IgD-negative memory B cell (primary cell): ENCODE measurements around the gene CCDC148. TPM values are rescaled to one million over a fixed set of nuclear protein-coding genes. Genes with fewer than 3 reads are reported as not detected.

Experiments used
- H3K27ac Mint-ChIP-seq, 3 donors: one replicate each; pipeline ENCODE4 v1.8.0; 2020 to 2022; ENCODE audit warnings: mild to moderate bottlenecking in 3 of 3, mixed read lengths in 3 of 3, moderate library complexity in 1 of 3
- H3K27me3 Mint-ChIP-seq: one replicate; pipeline ENCODE4 v1.8.0; 2021; ENCODE audit warnings: mixed read lengths
- H3K36me3 Mint-ChIP-seq: one replicate; pipeline ENCODE4 v1.8.0; 2020; ENCODE audit warnings: mild to moderate bottlenecking, mixed read lengths
- H3K4me1 Mint-ChIP-seq, 3 donors: one replicate each; pipeline ENCODE4 v1.8.0; 2020 to 2022; ENCODE audit warnings: mixed read lengths in 3 of 3, mild to moderate bottlenecking in 1 of 3
- H3K4me3 Mint-ChIP-seq, 4 donors: one replicate each; pipeline ENCODE4 v1.8.0; 2020 to 2022; ENCODE audit warnings: mild to moderate bottlenecking in 4 of 4, mixed read lengths in 4 of 4, moderate library complexity in 3 of 4
- H3K9me3 Mint-ChIP-seq, 3 donors: one replicate each; pipeline ENCODE4 v1.8.0; 2020 to 2021; ENCODE audit warnings: mixed read lengths in 3 of 3, mild to moderate bottlenecking in 1 of 3
- polyA plus RNA-seq: library from polyadenylated mRNA; unstranded; fragments of 300-500 nt; fragmentation: Illumina TruSeq; gene quantifications from one replicate; pipeline ENCODE4 v1.2.3, GENCODE V29; 2021

The CCDC148 gene
- polyA plus RNA-seq, 1 donor from 2014 or later: not detected

DNA sequence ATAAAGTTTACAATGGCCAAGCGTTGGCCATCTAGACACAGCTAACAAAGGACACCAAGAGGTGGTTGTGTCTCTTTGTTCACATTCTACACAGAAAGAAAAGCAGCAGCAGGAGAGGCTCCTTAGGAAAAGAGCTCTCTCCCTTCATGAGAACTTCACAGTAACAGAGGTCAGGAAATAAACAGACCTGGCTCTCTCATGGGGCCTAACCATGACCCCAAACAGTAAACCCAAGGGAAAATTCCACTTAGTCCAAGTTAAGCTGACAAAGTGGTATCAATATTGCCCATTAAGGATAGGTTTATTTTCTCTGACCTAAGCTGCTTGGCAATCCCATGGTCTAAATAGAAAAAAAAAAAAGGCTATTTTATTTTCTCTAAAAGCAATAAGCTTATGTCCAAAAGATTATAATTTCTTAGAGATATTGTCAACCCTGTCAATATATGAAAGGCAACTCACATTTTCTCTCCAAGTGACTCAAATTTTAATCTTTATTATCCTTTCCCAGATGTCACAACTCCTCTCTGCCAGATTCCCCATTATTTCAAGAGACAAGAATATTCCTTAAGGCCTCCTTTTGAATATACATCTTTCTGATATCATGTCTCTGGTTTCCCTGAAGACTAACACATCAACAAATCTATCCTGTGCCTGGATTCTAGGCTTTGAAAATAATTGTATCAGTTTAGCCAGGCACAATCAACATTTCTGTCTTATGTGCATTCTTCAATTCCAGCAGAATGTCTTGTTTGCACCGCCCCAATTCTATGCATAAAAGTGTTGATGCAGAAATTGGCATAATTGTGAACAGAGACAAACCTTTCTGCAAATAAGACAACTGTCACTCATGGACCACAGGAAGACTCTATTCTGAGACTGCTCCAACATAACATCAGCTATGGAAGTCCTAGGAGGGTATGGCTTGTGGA, 263.8 kb downstream of the CCDC148 start:
- H3K27ac Mint-ChIP-seq: no peak overlapping the region
- peaks cover 19 to 23% (median 19%) of the 10 kb centered on the region in 3 donors for H3K4me1 Mint-ChIP-seq
- no peak overlapping the region for H3K4me3 Mint-ChIP-seq
- no peaks in the 10 kb centered on the region for H3K36me3 Mint-ChIP-seq
- no peaks in the 10 kb centered on the region for H3K27me3 Mint-ChIP-seq
- H3K9me3 Mint-ChIP-seq: no peaks in the 10 kb centered on the region

DNA sequence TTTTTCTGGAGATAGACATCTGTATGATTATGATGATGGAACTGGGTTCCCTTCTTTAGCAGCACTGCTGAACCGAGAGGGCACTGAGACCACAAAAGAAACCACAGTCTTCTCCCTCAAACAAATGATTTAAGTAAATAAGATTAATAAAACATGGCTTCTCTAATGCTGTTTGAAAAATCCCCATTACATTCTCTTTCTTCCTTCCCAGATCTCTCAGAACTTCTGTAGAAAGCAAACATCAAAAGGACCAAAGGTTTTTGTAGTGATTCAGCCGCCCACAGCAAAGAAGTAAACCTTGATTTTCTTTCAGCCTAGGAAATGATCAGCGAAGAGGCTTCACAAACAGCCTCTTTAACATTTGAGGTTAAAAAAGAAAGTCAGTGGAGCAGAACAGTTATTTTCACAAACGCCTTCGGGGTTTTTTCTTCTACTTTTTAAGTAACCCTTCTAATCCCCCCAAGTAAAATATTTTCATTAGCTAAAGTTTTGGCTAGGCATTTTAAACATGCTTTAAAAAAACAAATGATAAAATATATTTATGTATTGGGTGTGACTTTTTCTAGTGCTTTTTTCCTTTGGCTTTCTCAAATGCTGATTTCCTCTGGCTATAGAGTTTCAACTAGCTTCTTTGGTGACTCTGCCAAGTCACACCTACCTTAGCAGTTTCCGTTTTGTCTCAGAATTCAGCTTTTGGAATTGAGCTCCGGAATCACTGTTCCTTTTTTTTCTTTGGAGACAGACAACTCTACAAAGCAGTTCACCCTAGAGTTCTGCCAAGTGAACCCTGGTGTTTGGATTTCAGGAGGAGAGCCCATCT, 265.3 kb downstream of the CCDC148 start:
- Mint-ChIP-seq H3K27me3 (no peaks in the 10 kb centered on the region), H3K27ac (peak overlapping the region; percentile 29 to 92 (median 90)), H3K9me3 (no peaks in the 10 kb centered on the region)

DNA sequence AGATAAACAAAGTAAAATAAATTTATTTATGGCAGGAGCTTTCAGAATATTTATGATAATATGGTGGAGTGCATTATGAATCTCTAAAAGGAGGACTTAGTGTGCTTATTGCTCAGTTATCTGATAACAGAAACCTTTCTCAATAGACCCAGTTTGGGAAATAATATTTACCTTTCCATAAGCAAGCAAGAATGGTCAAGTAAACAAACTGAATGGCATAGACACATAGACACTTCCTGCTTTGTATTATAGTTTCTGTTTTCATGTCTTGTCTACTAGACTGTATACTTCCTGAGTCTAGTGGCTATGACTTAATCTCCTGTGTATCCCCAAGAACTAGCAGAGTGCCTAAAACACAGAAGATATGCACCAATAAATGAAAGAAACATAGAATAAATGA, 267.0 kb downstream of the CCDC148 start:
- H3K9me3 Mint-ChIP-seq: no peaks in the 10 kb centered on the region
- H3K36me3 Mint-ChIP-seq: no peaks in the 10 kb centered on the region
- H3K27me3 Mint-ChIP-seq: no peaks in the 10 kb centered on the region
- peak overlapping the region; percentile 7 to 26 (median 20) for H3K27ac Mint-ChIP-seq
- H3K4me1 Mint-ChIP-seq: peaks cover 19 to 23% (median 19%) of the 10 kb centered on the region in 3 donors
- peak overlapping the region in 1 of 4 donors; percentile 46 for H3K4me3 Mint-ChIP-seq

More for the DNA sequence above, 265.3 kb downstream of the CCDC148 start:
- Mint-ChIP-seq H3K36me3 (no peaks in the 10 kb centered on the region), H3K4me1 (peaks cover 19 to 23% (median 19%) of the 10 kb centered on the region in 3 donors), H3K4me3 (peak overlapping the region; percentile 66 to 90 (median 82))

DNA sequence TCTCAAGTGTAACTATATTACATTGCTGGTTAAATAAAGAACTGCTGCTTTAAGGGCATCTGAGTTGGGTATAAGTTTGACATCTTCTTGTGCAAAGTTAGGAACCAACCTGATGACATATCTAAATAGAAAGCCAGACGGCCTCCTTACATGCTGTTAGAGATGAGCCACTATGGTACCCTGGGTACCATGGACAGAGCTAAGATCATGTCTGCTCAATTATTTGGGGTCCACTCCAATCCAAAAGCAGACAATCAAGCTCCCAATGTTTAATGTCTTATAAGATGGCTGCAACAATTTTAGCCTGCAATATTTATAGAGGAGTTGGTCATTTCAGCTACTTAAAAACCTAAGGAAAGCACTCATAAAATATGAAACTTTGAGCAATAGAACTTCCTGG, 268.6 kb downstream of the CCDC148 start:
- no peak overlapping the region for H3K27ac Mint-ChIP-seq
- H3K4me1 Mint-ChIP-seq: peaks cover 19 to 23% (median 19%) of the 10 kb centered on the region in 3 donors
- peaks cover 3% of the 10 kb centered on the region for H3K27me3 Mint-ChIP-seq
- H3K9me3 Mint-ChIP-seq: no peaks in the 10 kb centered on the region
- H3K4me3 Mint-ChIP-seq: no peak overlapping the region
- H3K36me3 Mint-ChIP-seq: no peaks in the 10 kb centered on the region

DNA sequence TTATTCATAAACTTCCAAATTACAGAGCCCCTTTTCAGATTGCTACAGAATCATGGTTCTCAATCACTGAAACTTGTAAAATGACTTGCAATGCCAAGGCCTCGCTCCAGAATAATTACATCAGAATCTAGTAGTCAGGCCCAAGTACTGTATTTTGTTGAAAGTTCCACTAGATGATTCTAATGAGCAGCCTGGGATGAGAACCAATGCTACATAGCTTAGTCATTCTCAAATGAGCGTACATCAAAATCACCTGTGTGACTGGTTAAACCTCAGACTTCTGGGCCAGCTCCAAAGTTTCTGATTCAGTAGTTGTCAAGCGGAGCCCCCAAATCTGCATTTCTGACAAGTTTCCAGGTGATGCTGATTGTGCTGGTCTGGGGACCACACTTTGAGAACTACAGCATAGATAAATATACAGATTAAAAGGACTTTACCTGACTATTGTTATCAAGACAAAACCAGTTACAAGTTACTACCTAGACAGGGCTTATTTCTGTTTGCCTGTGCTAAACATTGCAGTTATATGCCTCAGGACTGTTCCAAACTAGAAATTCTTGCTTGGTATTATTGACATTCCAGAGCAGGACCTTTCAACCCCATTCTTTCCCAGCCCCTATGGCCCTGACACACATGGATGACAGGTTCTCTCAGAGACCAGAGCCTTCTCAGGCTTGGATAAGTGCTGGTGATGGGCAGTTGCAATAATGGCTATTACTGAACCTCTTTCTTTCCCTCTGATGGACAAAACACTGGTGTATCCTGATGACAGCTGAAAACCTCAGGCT, 271.8 kb downstream of the CCDC148 start:
- peaks cover 5% of the 10 kb centered on the region in 3 donors for H3K4me1 Mint-ChIP-seq
- no peak overlapping the region for H3K27ac Mint-ChIP-seq
- H3K4me3 Mint-ChIP-seq: no peak overlapping the region
- peaks cover 5% of the 10 kb centered on the region for H3K27me3 Mint-ChIP-seq
- H3K36me3 Mint-ChIP-seq: no peaks in the 10 kb centered on the region
- no peaks in the 10 kb centered on the region for H3K9me3 Mint-ChIP-seq

DNA sequence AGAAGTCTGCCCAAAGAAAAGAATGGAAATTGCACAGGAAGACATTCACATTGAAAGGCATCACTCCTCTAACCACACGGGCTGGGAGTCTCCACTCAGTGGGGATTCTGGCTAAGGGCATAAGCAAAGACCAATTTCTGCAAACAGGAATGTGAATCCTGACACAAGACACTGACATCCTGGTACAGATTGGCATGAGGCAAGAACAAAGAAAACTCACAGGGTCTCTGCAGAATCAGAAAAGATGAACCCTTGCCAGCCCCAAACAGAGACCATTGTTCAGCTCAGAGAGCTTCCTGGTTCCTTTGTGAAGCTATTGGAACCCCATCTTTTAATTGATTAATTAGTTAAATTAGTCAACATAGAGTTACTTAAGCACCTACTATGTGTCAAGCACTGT, 272.6 kb downstream of the CCDC148 start:
- no peak overlapping the region for H3K27ac Mint-ChIP-seq
- peaks cover 7% of the 10 kb centered on the region for H3K27me3 Mint-ChIP-seq
- no peaks in the 10 kb centered on the region for H3K9me3 Mint-ChIP-seq
- H3K36me3 Mint-ChIP-seq: no peaks in the 10 kb centered on the region
- peaks cover 0 to 3% (median 0%) of the 10 kb centered on the region in 3 donors for H3K4me1 Mint-ChIP-seq
- no peak overlapping the region for H3K4me3 Mint-ChIP-seq

DNA sequence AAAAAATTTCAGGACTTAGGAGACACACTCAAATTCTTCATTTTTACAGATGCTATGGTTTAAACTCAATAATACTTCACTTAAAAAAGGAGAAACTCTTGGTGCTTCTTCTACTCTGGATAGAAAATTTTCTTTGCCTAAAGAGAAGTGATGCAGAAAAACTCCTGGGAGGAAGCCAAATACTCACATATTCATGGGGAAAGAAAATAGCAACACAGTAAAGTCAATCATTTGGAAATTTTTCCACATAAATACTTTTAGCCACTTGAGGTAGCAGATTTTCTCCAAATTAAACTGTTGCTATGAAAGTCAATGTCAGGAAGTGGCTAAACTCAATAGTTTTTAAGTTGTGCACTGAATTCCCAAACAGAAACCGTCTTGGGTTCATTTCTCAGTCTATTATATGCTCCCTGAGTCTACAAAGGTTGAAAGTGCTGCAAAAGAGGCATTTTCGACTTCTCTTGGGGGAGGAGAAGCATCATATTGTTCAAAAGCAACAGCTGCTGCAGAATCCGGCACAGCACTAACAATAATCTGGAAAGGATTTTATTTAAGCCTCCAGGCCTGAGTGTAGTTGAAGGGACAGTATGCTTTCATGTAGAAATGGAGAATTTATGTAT, 273.8 kb downstream of the CCDC148 start:
- Mint-ChIP-seq H3K36me3 (no peaks in the 10 kb centered on the region), H3K4me3 (no peak overlapping the region), H3K27me3 (peaks cover 9% of the 10 kb centered on the region), H3K27ac (no peak overlapping the region), H3K4me1 (peaks cover 0 to 3% (median 0%) of the 10 kb centered on the region in 3 donors), H3K9me3 (no peaks in the 10 kb centered on the region)

DNA sequence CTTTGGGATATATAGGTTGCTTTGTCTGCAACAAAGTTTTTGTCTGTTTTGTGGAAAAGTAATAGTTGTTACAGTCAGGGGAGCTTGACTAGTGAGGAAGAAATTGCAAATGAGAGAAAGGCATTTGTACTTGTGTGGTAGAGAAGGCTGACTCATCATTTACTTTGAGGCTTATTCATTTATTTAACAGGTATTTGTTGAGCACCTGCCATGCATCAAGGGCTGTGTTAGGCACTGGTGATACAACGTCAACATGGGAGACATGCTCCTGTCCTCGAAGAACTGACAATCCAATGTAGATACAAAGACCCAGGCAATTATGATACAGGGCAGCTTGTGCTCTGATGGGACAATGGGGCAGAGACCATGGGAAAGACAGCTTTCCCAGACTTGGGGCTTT, 275.4 kb downstream of the CCDC148 start:
- no peak overlapping the region for H3K4me3 Mint-ChIP-seq
- no peaks in the 10 kb centered on the region for H3K9me3 Mint-ChIP-seq
- peaks cover 0 to 3% (median 0%) of the 10 kb centered on the region in 3 donors for H3K4me1 Mint-ChIP-seq
- no peak overlapping the region for H3K27ac Mint-ChIP-seq
- H3K36me3 Mint-ChIP-seq: no peaks in the 10 kb centered on the region
- H3K27me3 Mint-ChIP-seq: peaks cover 9% of the 10 kb centered on the region

DNA sequence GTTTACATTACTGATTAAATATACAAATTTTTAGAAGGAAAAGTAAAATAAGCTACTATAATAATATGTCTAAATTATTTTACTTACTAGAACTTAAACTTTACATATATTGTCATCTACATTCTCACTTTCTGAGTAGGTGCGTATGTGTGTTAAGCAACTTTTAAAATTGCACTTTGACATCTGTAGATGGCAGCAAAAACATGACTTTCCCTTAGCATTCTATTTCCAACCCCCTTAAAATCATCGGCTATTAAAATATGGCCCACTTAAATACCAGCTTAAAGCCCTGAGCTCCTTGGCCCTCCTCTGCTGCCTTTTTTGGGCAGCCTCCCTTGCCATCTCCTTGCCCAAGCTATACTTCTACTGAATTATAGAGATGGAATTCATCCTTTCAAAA, 276.9 kb downstream of the CCDC148 start:
- Mint-ChIP-seq H3K4me3 (no peak overlapping the region), H3K9me3 (no peaks in the 10 kb centered on the region), H3K27me3 (peaks cover 9% of the 10 kb centered on the region), H3K36me3 (no peaks in the 10 kb centered on the region), H3K4me1 (peaks cover 0 to 3% (median 0%) of the 10 kb centered on the region in 3 donors), H3K27ac (no peak overlapping the region)

DNA sequence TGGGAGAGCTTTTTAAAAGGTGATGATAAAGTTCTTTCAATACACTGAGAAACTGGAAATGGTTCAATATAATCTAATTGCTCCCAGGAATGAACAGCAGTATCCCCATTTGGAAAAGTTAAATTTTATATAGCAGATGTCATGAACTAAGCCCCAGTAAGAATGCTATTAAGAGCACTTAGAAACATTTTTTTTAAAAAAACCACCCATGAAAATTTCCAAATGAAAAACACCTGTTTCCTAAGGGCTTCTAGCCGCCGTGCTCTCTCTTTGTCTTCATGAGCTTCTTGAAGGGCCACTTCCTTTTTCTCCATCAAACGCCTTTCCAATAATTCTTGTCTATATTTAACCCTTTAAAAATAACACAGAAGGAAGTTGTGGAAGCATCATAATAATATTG, 277.9 kb downstream of the CCDC148 start:
- Mint-ChIP-seq H3K36me3 (no peaks in the 10 kb centered on the region), H3K27ac (no peak overlapping the region), H3K4me1 (peaks cover 0 to 3% (median 0%) of the 10 kb centered on the region in 3 donors), H3K27me3 (peaks cover 10% of the 10 kb centered on the region), H3K9me3 (no peaks in the 10 kb centered on the region), H3K4me3 (no peak overlapping the region)

DNA sequence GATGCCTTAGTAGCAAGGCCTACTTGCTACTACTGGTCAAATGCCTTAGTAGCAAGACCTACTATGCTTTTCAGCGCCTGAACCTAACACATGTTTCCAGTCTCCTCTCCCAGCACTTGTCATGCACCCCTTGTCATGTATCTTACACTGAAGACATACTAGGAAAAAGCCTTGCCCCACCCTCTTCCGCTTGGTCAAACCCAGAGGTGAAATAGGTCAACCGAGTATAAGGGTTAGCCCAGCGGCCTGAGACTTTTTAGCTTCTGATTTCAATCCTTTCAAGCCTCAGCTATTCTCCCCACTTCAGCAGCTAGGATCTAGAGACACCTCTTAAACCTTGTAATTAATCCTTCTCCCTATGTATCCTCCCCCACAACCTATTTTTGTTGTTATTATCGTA, 281.6 kb downstream of the CCDC148 start:
- H3K4me3 Mint-ChIP-seq: no peak overlapping the region
- H3K4me1 Mint-ChIP-seq: peaks cover 0 to 3% (median 0%) of the 10 kb centered on the region in 3 donors
- H3K27me3 Mint-ChIP-seq: peaks cover 5% of the 10 kb centered on the region
- H3K36me3 Mint-ChIP-seq: no peaks in the 10 kb centered on the region
- H3K9me3 Mint-ChIP-seq: no peaks in the 10 kb centered on the region
- H3K27ac Mint-ChIP-seq: no peak overlapping the region

DNA sequence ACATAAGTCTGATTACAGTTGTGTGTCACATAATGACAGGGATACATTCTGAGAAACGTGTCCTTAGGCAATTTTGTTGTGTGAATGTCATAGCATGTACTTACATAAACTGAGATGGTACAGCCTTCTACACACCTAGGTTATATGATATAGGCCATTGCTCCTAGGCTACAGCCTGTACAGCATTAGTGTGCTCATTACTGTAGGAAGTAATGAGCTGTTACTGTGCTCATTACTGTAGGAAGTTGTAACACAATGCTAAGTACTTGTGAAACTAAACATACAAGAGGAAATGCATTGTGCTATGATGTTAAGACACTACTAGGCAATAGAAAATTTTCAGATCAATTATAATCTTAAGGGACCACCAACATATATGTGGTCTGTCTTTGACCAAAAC, 282.1 kb downstream of the CCDC148 start:
- no peaks in the 10 kb centered on the region for H3K9me3 Mint-ChIP-seq
- H3K27me3 Mint-ChIP-seq: peaks cover 6% of the 10 kb centered on the region
- no peaks in the 10 kb centered on the region for H3K4me1 Mint-ChIP-seq
- H3K4me3 Mint-ChIP-seq: no peak overlapping the region
- H3K36me3 Mint-ChIP-seq: no peaks in the 10 kb centered on the region
- H3K27ac Mint-ChIP-seq: no peak overlapping the region

DNA sequence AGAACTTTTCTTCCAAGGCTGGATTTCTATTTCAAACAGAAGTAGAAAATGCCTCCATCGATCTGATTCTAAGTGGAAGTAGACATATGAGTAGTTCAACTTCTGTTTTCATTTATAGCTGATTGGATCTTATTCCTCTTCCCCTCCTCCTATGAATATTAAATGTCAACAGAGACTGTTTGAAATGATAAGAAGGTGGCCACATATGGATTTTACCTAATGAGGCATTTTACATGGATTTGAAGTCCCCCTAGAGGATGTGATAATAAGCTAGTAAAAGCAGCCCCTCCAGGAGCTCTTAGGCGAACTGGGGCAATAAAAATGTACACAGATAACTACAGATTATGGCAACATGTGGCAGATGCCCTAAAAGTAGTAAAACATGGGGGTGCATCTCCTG, 283.8 kb downstream of the CCDC148 start:
- Mint-ChIP-seq H3K4me1 (no peaks in the 10 kb centered on the region), H3K27me3 (peaks cover 4% of the 10 kb centered on the region), H3K4me3 (no peak overlapping the region), H3K9me3 (no peaks in the 10 kb centered on the region), H3K36me3 (no peaks in the 10 kb centered on the region), H3K27ac (no peak overlapping the region)

DNA sequence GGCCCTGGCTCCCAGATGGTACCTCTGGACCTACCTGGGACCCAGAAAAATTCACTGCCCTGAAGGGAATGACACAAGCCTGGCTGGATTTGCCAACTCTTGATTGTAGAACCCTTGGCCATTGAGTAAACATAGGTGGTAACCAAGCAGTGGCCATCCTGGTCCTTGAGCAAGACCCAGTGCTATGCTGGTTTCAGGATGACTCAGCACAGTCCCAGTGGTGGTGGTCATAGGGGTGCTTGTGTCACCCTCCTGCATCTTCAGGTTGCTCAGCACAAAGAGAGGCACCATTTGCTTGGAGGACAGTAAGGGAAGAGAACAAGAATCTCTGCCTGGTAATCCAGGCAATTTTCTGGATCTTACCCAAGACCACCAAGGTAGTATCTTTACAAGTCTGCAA, 302.0 kb downstream of the CCDC148 start:
- no peaks in the 10 kb centered on the region for H3K4me1 Mint-ChIP-seq
- peaks cover 0 to 4% (median 0%) of the 10 kb centered on the region in 3 donors for H3K9me3 Mint-ChIP-seq
- no peak overlapping the region for H3K4me3 Mint-ChIP-seq
- H3K27me3 Mint-ChIP-seq: no peaks in the 10 kb centered on the region
- no peak overlapping the region for H3K27ac Mint-ChIP-seq
- no peaks in the 10 kb centered on the region for H3K36me3 Mint-ChIP-seq
